A549 (cell line): ENCODE results near the gene WDFY2.

Experiments
- CHD4 ChIP-seq: fragments of 200-600 bp; sonication (generic); IDR thresholded peaks from 2 replicates; pipeline ENCODE4 v1.6.1; 2016; ENCODE audit warnings: antibody characterized with exemption, mild to moderate bottlenecking, borderline replicate concordance
- MAZ ChIP-seq: fragments of 150-350 bp; IDR thresholded peaks from 2 replicates; pipeline ENCODE4 v1.6.1; 2014; ENCODE audit warnings: antibody characterized with exemption, low read depth, low read length, borderline replicate concordance
- MYC ChIP-seq: IDR thresholded peaks from 2 replicates; pipeline ENCODE4 v1.6.1; 2012; ENCODE audit warnings: mild to moderate bottlenecking, inconsistent platforms, low read length, improper control_type of control experiment, borderline replicate concordance
- NFE2L2 ChIP-seq: fragments of 150-350 bp; conservative IDR thresholded peaks from 2 replicates; pipeline ENCODE4 v1.6.1; 2014; ENCODE audit warnings: low read length
- POLR2A ChIP-seq: IDR thresholded peaks from 2 replicates; pipeline ENCODE4 v1.6.1; 2012; ENCODE audit warnings: mild to moderate bottlenecking, low read length
- RNF2 ChIP-seq: fragments of 200-600 bp; sonication (generic); IDR thresholded peaks from 2 replicates; pipeline ENCODE4 v1.6.1; 2016; ENCODE audit warnings: low read depth, mild to moderate bottlenecking, antibody characterized with exemption, moderate library complexity, borderline replicate concordance
- TF ChIP-seq, protein P1 (sequence below): fragments of >200 bp; sonication (Bioruptor Twin); formaldehyde crosslinking; IDR thresholded peaks from 3 replicates; pipeline ENCODE4 v1.5.1; 2016

DNA sequence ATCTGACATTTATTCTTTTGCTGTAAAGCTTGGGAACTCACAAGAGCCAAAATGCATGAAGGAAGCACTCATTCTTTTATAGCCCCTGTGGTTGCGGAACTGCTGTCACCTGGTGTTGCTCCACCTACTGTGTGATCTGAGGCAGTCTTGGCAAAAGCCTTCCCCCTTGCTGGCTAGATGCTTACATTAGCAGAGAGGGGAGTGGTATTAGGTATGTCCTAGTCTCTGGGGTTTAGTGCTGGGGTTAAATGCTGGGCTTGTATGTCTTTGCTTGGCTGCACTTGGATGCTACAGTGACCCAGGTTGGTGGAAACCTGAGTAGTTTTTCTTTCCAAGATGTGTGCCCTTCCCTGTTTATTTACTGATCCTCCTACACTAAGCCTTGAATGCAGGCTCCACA, 99.3 kb downstream of the WDFY2 start:
- TF ChIP-seq POLR2A: no peak
- TF ChIP-seq, protein P1, sequence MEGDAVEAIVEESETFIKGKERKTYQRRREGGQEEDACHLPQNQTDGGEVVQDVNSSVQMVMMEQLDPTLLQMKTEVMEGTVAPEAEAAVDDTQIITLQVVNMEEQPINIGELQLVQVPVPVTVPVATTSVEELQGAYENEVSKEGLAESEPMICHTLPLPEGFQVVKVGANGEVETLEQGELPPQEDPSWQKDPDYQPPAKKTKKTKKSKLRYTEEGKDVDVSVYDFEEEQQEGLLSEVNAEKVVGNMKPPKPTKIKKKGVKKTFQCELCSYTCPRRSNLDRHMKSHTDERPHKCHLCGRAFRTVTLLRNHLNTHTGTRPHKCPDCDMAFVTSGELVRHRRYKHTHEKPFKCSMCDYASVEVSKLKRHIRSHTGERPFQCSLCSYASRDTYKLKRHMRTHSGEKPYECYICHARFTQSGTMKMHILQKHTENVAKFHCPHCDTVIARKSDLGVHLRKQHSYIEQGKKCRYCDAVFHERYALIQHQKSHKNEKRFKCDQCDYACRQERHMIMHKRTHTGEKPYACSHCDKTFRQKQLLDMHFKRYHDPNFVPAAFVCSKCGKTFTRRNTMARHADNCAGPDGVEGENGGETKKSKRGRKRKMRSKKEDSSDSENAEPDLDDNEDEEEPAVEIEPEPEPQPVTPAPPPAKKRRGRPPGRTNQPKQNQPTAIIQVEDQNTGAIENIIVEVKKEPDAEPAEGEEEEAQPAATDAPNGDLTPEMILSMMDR: no peak
- no peak for TF ChIP-seq RNF2
- no peak for TF ChIP-seq MYC
- TF ChIP-seq MAZ: no peak
- TF ChIP-seq NFE2L2: no peak
- TF ChIP-seq CHD4: no peak
